ENCODE data around the gene TLR10. TPM values are rescaled to one million over a fixed set of nuclear protein-coding genes. Genes with fewer than 3 reads are reported as not detected.
"Not testable (repeated sequence)": the region's sequence is repeated elsewhere in the genome, so short reads cannot be mapped to it uniquely, and the experiment has no call there.

The TLR10 gene
- total RNA-seq, 1 experiment from 2014 or later: not detected

GRCh38 chr4:38811297-38811696 lies 28.5 kb upstream of the TLR10 start:
- Histone ChIP-seq H3K27me3 (replicated peaks) (no peaks in the 10 kb centered on the region), H3K4me1 (replicated peaks) (peaks cover 6% of the 10 kb centered on the region; the same call in 1 of the 2 replicates), H3K9me3 (replicated peaks) (no peaks in the 10 kb centered on the region), H3K36me3 (no peaks in the 10 kb centered on the region), H3K4me3 (no peak overlapping the region), H3K27ac (no peak overlapping the region)
- DNase-seq (ENCODE audit: low read depth in 1 of 2, low spot score in 2 of 2): no peak

- H3K36me3 ChIP-seq; H3K4me3 ChIP-seq; DNase-seq (ENCODE audit: low read depth in 1 of 2, low spot score in 2 of 2); H3K9me3 ChIP-seq (replicated peaks); H3K27me3 ChIP-seq (replicated peaks); H3K27ac ChIP-seq: not testable (repeated sequence)
- H3K4me1 ChIP-seq (replicated peaks): peaks cover 18% of the 10 kb centered on the region; the same call in 1 of the 2 replicates
Measured at GRCh38 chr4:38807462-38807861, 24.7 kb upstream of the TLR10 start.

DNA sequence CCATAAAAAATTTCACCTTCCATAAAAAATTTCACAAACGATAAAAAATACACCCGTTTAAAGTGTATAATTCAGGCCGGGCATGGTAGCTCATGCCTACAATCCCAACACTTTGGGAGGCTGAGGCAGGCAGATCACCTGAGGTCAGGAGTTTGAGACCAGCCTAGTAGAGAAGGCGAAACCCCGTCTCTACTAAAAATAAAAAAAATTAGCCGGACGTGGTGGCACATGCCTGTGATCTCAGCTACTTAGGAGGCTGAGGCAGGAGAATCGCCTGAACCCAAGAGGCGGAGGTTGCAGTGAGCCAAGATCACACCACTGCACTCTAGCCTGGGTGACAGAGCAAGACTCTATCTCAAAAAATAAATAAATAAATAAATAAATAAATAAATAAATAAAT lies 23.5 kb upstream of the TLR10 start:
- not testable (repeated sequence) for H3K4me3 ChIP-seq; DNase-seq (ENCODE audit: low read depth in 1 of 2, low spot score in 2 of 2); H3K36me3 ChIP-seq; H3K9me3 ChIP-seq (replicated peaks); H3K27me3 ChIP-seq (replicated peaks)
- Histone ChIP-seq H3K27ac (peak overlapping the region; percentile 55; the same call in 1 of the 2 replicates), H3K4me1 (replicated peaks) (peaks cover 18% of the 10 kb centered on the region; the same call in 1 of the 2 replicates)

- DNase-seq (ENCODE audit: low read depth in 1 of 2, low spot score in 2 of 2): peak in 1 of 2 experiments; percentile 34
- H3K27me3 ChIP-seq (replicated peaks): no peaks in the 10 kb centered on the region
- no peak overlapping the region for H3K4me3 ChIP-seq
- no peaks in the 10 kb centered on the region for H3K36me3 ChIP-seq
- no peaks in the 10 kb centered on the region for H3K9me3 ChIP-seq (replicated peaks)
- peaks cover 18% of the 10 kb centered on the region; the same call in 1 of the 2 replicates for H3K4me1 ChIP-seq (replicated peaks)
- peak overlapping the region; percentile 55 for H3K27ac ChIP-seq
Measured at GRCh38 chr4:38805530-38806145, 22.8 kb upstream of the TLR10 start.

- peak within 1 kb of the TSS; percentile 55 for H3K27ac ChIP-seq
- no peaks in the 10 kb centered on the region for H3K9me3 ChIP-seq (replicated peaks)
- H3K36me3 ChIP-seq: no peaks in the 10 kb centered on the region
- peak in 1 of 2 experiments; percentile 41 for DNase-seq (ENCODE audit: low read depth in 1 of 2, low spot score in 2 of 2)
- H3K4me3 ChIP-seq: no peak within 1 kb of the TSS
- H3K27me3 ChIP-seq (replicated peaks): no peaks in the 10 kb centered on the region
- peaks cover 18% of the 10 kb centered on the region; the same call in 1 of the 2 replicates for H3K4me1 ChIP-seq (replicated peaks)
Measured at GRCh38 chr4:38804654-38805295, 22.0 kb upstream of the TLR10 start, which contains the start of gene TLR1. TSS of gene TLR1 (minus strand) at chr4:38804791. CDS start at chr4:38798831, 5,960 bp downstream.

DNA sequence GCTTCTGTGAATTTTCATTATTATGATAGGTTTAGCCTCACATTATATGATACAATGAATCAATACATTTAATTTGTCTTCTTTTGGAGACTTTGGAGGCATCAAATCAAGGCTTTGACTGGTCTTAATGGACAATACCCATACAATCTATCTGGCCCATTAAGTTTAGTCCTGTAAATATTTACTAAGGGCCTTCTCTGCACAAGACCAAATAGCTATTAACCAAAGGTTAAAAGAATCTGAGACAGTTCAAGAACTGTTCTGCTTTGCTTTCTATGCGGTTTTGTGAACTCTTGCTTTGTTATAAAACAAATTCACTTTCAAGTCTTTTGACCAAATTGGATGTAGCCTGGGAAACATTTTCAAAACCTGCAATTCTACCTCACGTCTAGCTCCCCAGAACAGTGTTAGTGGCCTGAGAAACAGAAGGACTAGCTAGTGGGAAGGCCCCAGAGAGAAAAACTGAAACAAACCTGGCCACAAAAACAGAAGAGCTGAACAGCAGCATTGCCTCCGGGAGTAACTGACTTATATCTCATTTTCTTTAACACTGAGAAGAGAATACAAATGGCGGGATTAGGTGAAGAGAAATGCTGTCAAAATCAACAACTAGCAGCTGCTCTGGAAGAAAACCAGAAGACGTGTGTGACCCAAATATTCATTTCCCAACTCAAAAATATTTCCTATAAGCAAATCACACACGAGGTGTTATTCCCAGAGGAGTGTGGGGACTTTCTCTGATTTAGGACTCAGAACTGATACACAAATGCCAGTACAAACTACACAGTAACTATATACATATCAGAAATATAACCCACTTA lies 21.3 kb upstream of the TLR10 start:
- Histone ChIP-seq H3K9me3 (replicated peaks) (no peaks in the 10 kb centered on the region), H3K4me1 (replicated peaks) (peaks cover 18% of the 10 kb centered on the region; the same call in 1 of the 2 replicates), H3K4me3 (no peak overlapping the region), H3K27ac (no peak overlapping the region), H3K27me3 (replicated peaks) (no peaks in the 10 kb centered on the region), H3K36me3 (no peaks in the 10 kb centered on the region)
- DNase-seq (ENCODE audit: low read depth in 1 of 2, low spot score in 2 of 2): no peak

DNA sequence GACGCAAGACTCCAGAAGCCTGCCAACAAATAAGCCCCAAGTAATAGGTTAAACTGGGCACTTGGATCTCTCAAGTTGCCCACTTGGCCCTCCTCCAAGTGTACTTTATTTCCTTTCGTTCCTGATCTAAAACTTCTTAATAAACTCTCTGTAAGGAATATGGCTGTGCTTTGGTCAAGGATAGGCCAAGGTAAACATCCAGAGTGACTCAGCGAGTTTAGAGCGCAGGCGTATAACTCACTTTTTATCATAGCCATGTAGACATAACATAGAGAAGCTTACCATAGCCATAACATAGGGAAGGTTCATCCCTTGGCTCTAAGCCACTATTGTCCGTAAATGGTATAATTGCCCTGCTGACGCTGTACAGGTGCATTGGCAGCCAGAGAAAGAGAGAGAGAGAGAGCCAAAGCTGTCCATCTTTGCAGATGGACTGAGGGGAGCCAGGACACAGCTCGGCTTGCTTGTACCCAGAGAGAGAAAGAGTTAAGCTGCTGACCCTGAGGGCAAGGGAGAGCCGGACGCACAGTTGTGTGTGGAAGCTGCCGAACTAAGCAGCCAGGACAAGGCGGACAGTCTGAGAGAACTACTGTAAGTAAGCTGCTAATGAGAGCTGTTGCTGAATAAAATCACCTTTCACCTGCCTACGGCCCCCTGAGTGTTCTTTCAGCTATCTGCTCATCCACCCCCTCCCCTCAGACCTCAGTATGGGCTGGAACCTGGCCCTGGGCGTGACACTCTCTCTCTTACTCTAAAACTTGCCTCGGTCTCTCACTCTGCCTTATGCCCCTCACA lies 20.0 kb upstream of the TLR10 start:
- no peak for DNase-seq (ENCODE audit: low read depth in 1 of 2, low spot score in 2 of 2)
- Histone ChIP-seq H3K36me3 (no peaks in the 10 kb centered on the region), H3K27me3 (replicated peaks) (no peaks in the 10 kb centered on the region), H3K4me1 (replicated peaks) (peaks cover 18% of the 10 kb centered on the region; the same call in 1 of the 2 replicates), H3K4me3 (no peak overlapping the region), H3K9me3 (replicated peaks) (no peaks in the 10 kb centered on the region), H3K27ac (no peak overlapping the region)

DNA sequence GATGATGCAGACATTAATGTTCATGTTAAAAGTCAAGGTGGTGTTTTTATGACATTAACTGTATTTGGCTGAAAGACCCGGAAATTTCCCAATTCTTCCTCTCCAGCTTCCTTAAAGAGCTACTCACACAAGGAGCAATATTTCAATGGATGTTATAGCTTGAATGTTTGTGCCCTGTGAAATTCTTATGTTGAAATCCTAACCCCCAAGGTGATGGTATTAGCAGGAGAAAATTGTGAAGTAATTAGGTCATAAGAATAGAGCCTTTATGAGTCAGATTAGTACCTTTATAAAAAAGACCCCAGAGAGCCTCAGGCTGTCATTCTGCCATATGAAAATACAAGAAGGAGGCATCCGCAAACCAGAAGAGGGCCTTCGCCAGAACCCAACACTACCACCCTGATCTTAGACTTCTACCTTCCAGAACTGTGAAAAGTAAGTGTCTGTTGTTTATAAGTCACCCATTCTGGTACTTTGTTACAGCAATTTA lies 18.2 kb upstream of the TLR10 start:
- DNase-seq (ENCODE audit: low read depth in 1 of 2, low spot score in 2 of 2): no peak
- Histone ChIP-seq H3K9me3 (replicated peaks) (no peaks in the 10 kb centered on the region), H3K36me3 (no peaks in the 10 kb centered on the region), H3K4me3 (no peak overlapping the region), H3K27me3 (replicated peaks) (no peaks in the 10 kb centered on the region), H3K27ac (no peak overlapping the region), H3K4me1 (replicated peaks) (peaks cover 16% of the 10 kb centered on the region; the same call in 1 of the 2 replicates)

DNA sequence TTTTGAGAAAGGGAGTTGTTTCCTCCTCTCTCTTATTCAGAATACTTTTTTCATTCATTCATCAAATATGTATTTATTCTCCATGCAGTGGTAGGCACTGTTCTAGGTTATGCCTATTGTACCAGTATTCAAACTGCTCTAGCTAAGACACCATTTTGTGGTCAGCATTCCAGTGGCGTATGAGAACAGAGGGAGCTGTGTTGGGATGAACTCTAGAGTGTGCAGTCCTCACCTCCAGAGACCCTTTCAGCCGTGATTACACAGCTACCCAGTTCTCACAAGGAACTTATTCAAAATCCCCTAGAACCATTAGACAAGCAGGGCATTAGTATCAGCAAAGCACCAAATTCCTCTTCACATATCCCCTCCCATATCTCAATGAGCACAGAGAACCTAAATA lies 17.6 kb upstream of the TLR10 start:
- H3K27me3 ChIP-seq (replicated peaks): no peaks in the 10 kb centered on the region
- no peaks in the 10 kb centered on the region for H3K36me3 ChIP-seq
- H3K4me1 ChIP-seq (replicated peaks): peaks cover 12% of the 10 kb centered on the region; the same call in 1 of the 2 replicates
- H3K27ac ChIP-seq: no peak overlapping the region
- DNase-seq (ENCODE audit: low read depth in 1 of 2, low spot score in 2 of 2): no peak
- H3K4me3 ChIP-seq: no peak overlapping the region
- H3K9me3 ChIP-seq (replicated peaks): no peaks in the 10 kb centered on the region

GRCh38 chr4:38795087-38795486 lies 12.3 kb upstream of the TLR10 start:
- Histone ChIP-seq H3K27ac (no peak overlapping the region), H3K9me3 (replicated peaks) (no peaks in the 10 kb centered on the region), H3K27me3 (replicated peaks) (no peaks in the 10 kb centered on the region), H3K36me3 (no peaks in the 10 kb centered on the region), H3K4me3 (no peak overlapping the region), H3K4me1 (replicated peaks) (no peaks in the 10 kb centered on the region)
- no peak for DNase-seq (ENCODE audit: low read depth in 1 of 2, low spot score in 2 of 2)

DNA sequence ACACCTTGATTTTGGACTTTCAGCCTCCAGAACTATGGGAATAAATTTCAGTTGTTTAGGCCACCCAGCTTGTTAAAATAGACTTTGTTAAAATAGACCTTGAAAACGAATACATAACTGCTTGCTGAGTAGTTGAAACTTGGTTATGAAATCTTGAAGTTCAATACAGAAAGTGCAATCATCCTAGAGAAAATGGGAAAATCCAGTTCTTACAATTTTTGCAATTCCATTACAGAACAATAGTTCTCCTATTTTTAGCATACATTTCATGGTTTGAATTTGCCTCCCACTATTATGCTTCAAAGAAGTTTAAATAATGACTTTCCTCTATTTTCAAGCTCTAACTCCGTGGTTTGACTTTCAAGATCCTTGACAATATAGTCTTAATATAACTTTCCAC lies 11.3 kb upstream of the TLR10 start:
- Histone ChIP-seq H3K4me1 (replicated peaks) (no peaks in the 10 kb centered on the region), H3K4me3 (no peak overlapping the region), H3K27ac (no peak overlapping the region), H3K9me3 (replicated peaks) (no peaks in the 10 kb centered on the region), H3K36me3 (no peaks in the 10 kb centered on the region), H3K27me3 (replicated peaks) (no peaks in the 10 kb centered on the region)
- no peak for DNase-seq (ENCODE audit: low read depth in 1 of 2, low spot score in 2 of 2)

GRCh38 chr4:38791010-38791409 lies 8.2 kb upstream of the TLR10 start:
- Histone ChIP-seq H3K4me1 (replicated peaks) (no peaks in the 10 kb centered on the region; the same call in 1 of the 2 replicates), H3K27me3 (replicated peaks) (no peaks in the 10 kb centered on the region), H3K27ac (no peak overlapping the region), H3K36me3 (no peaks in the 10 kb centered on the region), H3K9me3 (replicated peaks) (no peaks in the 10 kb centered on the region), H3K4me3 (no peak overlapping the region)
- no peak for DNase-seq (ENCODE audit: low read depth in 1 of 2, low spot score in 2 of 2)

GRCh38 chr4:38788317-38788716 lies 5.5 kb upstream of the TLR10 start:
- Histone ChIP-seq H3K9me3 (replicated peaks) (no peaks in the 10 kb centered on the region), H3K27ac (no peak overlapping the region), H3K4me1 (replicated peaks) (no peaks in the 10 kb centered on the region; the same call in 1 of the 2 replicates), H3K4me3 (no peak overlapping the region), H3K27me3 (replicated peaks) (no peaks in the 10 kb centered on the region), H3K36me3 (no peaks in the 10 kb centered on the region)
- peak in 1 of 2 experiments; percentile 9 for DNase-seq (ENCODE audit: low read depth in 1 of 2, low spot score in 2 of 2)

Measured in SJSA1 (cell line).